Mesenchymal stem cell (in vitro differentiated cells and primary cell): ENCODE data around the gene SCN1A.
"Not testable (repeated sequence)": the region's sequence is repeated elsewhere in the genome, so short reads cannot be mapped to it uniquely, and the experiment has no call there.

Source experiments
- DNase-seq: peaks from one replicate; pipeline ENCODE4 v3.0.0-alpha.2; 2013
- H2AFZ ChIP-seq: one replicate; pipeline ENCODE4 v1.6.1; 2013; ENCODE audit warnings: low read depth, mild to moderate bottlenecking, control low read depth, inconsistent platforms, low read length, moderate library complexity
- H2AK5ac ChIP-seq: 2 replicates; pipeline ENCODE4 v1.6.1; 2013; ENCODE audit warnings: low read length, moderate library complexity, mild to moderate bottlenecking, inconsistent platforms; ENCODE audit not compliant: severe bottlenecking
- H2BK120ac ChIP-seq: one replicate; pipeline ENCODE4 v1.6.1; 2013; ENCODE audit warnings: low read depth, mild to moderate bottlenecking, inconsistent platforms, low read length, moderate library complexity
- H2BK12ac ChIP-seq, 2 experiments: one replicate each; pipeline ENCODE4 v1.6.1; 2013; ENCODE audit warnings: inconsistent platforms in 2 of 2, low read length in 2 of 2, mild to moderate bottlenecking in 2 of 2, moderate library complexity in 2 of 2, control low read depth in 1 of 2
- H2BK15ac ChIP-seq: one replicate; pipeline ENCODE4 v1.6.1; 2013; ENCODE audit warnings: mild to moderate bottlenecking, low read depth, inconsistent platforms; ENCODE audit not compliant: poor library complexity, severe bottlenecking
- H2BK5ac ChIP-seq: 2 replicates; pipeline ENCODE4 v1.6.1; 2013; ENCODE audit warnings: low read depth, mild to moderate bottlenecking, low read length, control low read depth, inconsistent platforms; ENCODE audit not compliant: poor library complexity, severe bottlenecking
- H3K14ac ChIP-seq, 2 experiments: one replicate each; pipeline ENCODE4 v1.6.1; 2013; ENCODE audit warnings: inconsistent platforms in 2 of 2, low read length in 2 of 2, control low read depth in 1 of 2, mild to moderate bottlenecking in 1 of 2, moderate library complexity in 1 of 2
- H3K18ac ChIP-seq, 2 experiments: one replicate each; pipeline ENCODE4 v1.6.1; 2013; ENCODE audit warnings: inconsistent platforms in 2 of 2, low read length in 2 of 2, control low read depth in 1 of 2, low read depth in 1 of 2, mild to moderate bottlenecking in 1 of 2
- H3K23ac ChIP-seq, 2 experiments: one replicate each; pipeline ENCODE4 v1.6.1; 2013; ENCODE audit warnings: inconsistent platforms in 2 of 2, low read length in 2 of 2, mild to moderate bottlenecking in 2 of 2, moderate library complexity in 2 of 2, control low read depth in 1 of 2
- H3K27ac ChIP-seq: 2 replicates; pipeline ENCODE4 v1.5.1; 2013; ENCODE audit warnings: mild to moderate bottlenecking, moderate library complexity, low read length, control low read depth, inconsistent platforms; ENCODE audit not compliant: poor library complexity, severe bottlenecking
- H3K27me3 ChIP-seq, 2 experiments: 2 replicates each; pipeline versions ENCODE4 v1.6.1 to v1.7.0; 2013; ENCODE audit warnings: low read length in 2 of 2, mild to moderate bottlenecking in 2 of 2, moderate library complexity in 2 of 2, control low read depth in 1 of 2, inconsistent platforms in 1 of 2; ENCODE audit not compliant: control insufficient read depth in 1 of 2, insufficient read depth in 1 of 2
- H3K36me3 ChIP-seq, 2 experiments: 2 replicates each; pipeline versions ENCODE4 v1.6.1 to v1.7.0; 2013; ENCODE audit warnings: low read length in 2 of 2, control low read depth in 1 of 2, inconsistent platforms in 1 of 2, low read depth in 1 of 2, mild to moderate bottlenecking in 1 of 2; ENCODE audit not compliant: insufficient read depth in 2 of 2, control insufficient read depth in 1 of 2
- H3K4ac ChIP-seq, 2 experiments: one replicate each; pipeline ENCODE4 v1.6.1; 2013; ENCODE audit warnings: inconsistent platforms in 2 of 2, low read length in 2 of 2, mild to moderate bottlenecking in 2 of 2, moderate library complexity in 2 of 2, control low read depth in 1 of 2, low read depth in 1 of 2
- H3K4me1 ChIP-seq: 2 replicates; pipeline ENCODE4 v1.6.1; 2013; ENCODE audit warnings: low read depth, low read length, control low read depth; ENCODE audit not compliant: control insufficient read depth, insufficient read depth
- H3K4me2 ChIP-seq: 2 replicates; pipeline ENCODE4 v1.6.1; 2013; ENCODE audit warnings: low read length, mild to moderate bottlenecking, inconsistent platforms; ENCODE audit not compliant: poor library complexity, severe bottlenecking
- H3K4me3 ChIP-seq, 2 experiments: 2 replicates each; pipeline versions ENCODE4 v1.5.1 to v1.7.0; 2013; ENCODE audit warnings: low read length in 2 of 2, mild to moderate bottlenecking in 2 of 2, control low read depth in 1 of 2, low read depth in 1 of 2; ENCODE audit not compliant: insufficient read depth in 1 of 2
- H3K79me1 ChIP-seq: replicated peaks from 2 replicates; pipeline ENCODE4 v1.6.1; 2013; ENCODE audit warnings: mild to moderate bottlenecking, control low read depth, low read length, inconsistent platforms; ENCODE audit not compliant: poor library complexity, severe bottlenecking
- H3K9ac ChIP-seq: 2 replicates; pipeline ENCODE4 v1.7.0; 2013; ENCODE audit warnings: mild to moderate bottlenecking, low read length, moderate library complexity
- H3K9me3 ChIP-seq: 2 replicates; pipeline ENCODE4 v1.7.0; 2013; ENCODE audit warnings: mild to moderate bottlenecking, low read length; ENCODE audit not compliant: control insufficient read depth
- H4K8ac ChIP-seq: one replicate; pipeline ENCODE4 v1.6.1; 2013; ENCODE audit warnings: inconsistent platforms, mild to moderate bottlenecking, low read length, moderate library complexity
- H4K91ac ChIP-seq: one replicate; pipeline ENCODE4 v1.6.1; 2013; ENCODE audit warnings: mild to moderate bottlenecking, low read length, inconsistent platforms
- WGBS: methylation state at CpG from one replicate; pipeline ENCODE4 v1.1.7; 2013; ENCODE audit warnings: mixed read lengths; 5-methylcytosine and 5-hydroxymethylcytosine counted together

The SCN1A gene

GRCh38 chr2:166140475-166140874 lies 12.7 kb upstream of the SCN1A start:
- Histone ChIP-seq H3K18ac (no peak overlapping the region), H3K79me1 (no peaks in the 10 kb centered on the region), H3K4ac (no peak overlapping the region), H2BK15ac (no peak overlapping the region), H3K23ac (no peak overlapping the region), H2BK12ac (no peak overlapping the region), H3K14ac (no peak overlapping the region), H4K8ac (no peak overlapping the region), H2AK5ac (no peak overlapping the region), H2BK120ac (no peak overlapping the region), H3K4me1 (no peaks in the 10 kb centered on the region), H3K36me3 (no peaks in the 10 kb centered on the region), H2BK5ac (no peak overlapping the region), H2AFZ (no peak overlapping the region), H3K9me3 (no peaks in the 10 kb centered on the region), H3K9ac (no peak overlapping the region), H3K4me2 (no peak overlapping the region), H3K27me3 (no peaks in the 10 kb centered on the region), H3K27ac (no peak overlapping the region), H3K4me3 (no peak overlapping the region), H4K91ac (no peak overlapping the region)
- WGBS, result 46% methylated on average over 6 of the region's 7 CpGs
- DNase-seq, result no peak

- H3K4ac ChIP-seq, DNase-seq, H4K91ac ChIP-seq, H3K14ac ChIP-seq, H3K9ac ChIP-seq, H2BK120ac ChIP-seq, H2BK12ac ChIP-seq, H3K27me3 ChIP-seq, H3K36me3 ChIP-seq, H2AK5ac ChIP-seq, H3K23ac ChIP-seq, H2BK15ac ChIP-seq, H3K18ac ChIP-seq, H3K27ac ChIP-seq, H3K9me3 ChIP-seq, H3K4me2 ChIP-seq, H3K4me3 ChIP-seq, H3K79me1 ChIP-seq, H4K8ac ChIP-seq, H2BK5ac ChIP-seq, H2AFZ ChIP-seq, H3K4me1 ChIP-seq: not testable (repeated sequence)
- WGBS, result 19% methylated on average over 1 of the region's 3 CpGs
Measured at GRCh38 chr2:166139479-166139878, 11.7 kb upstream of the SCN1A start.

- H3K4ac ChIP-seq, result no peak overlapping the region
- no peak overlapping the region for H3K27ac ChIP-seq
- no peak overlapping the region for H2AFZ ChIP-seq
- H4K91ac ChIP-seq, result no peak overlapping the region
- no peak for DNase-seq
- H3K4me2 ChIP-seq, result no peak overlapping the region
- H3K4me1 ChIP-seq, result no peaks in the 10 kb centered on the region
- 74% methylated on average over 1 of the region's 1 CpG for WGBS
- H2AK5ac ChIP-seq, result no peak overlapping the region
- H3K9me3 ChIP-seq, result no peaks in the 10 kb centered on the region
- H3K79me1 ChIP-seq, result no peaks in the 10 kb centered on the region
- H3K4me3 ChIP-seq, result no peak overlapping the region
- no peaks in the 10 kb centered on the region for H3K27me3 ChIP-seq
- no peak overlapping the region for H2BK5ac ChIP-seq
- no peaks in the 10 kb centered on the region for H3K36me3 ChIP-seq
- no peak overlapping the region for H4K8ac ChIP-seq
- no peak overlapping the region for H3K23ac ChIP-seq
- H3K18ac ChIP-seq, result no peak overlapping the region
- no peak overlapping the region for H3K14ac ChIP-seq
- H2BK15ac ChIP-seq, result no peak overlapping the region
- H3K9ac ChIP-seq, result no peak overlapping the region
- no peak overlapping the region for H2BK12ac ChIP-seq
- no peak overlapping the region for H2BK120ac ChIP-seq
Measured at GRCh38 chr2:166138667-166139066, 10.8 kb upstream of the SCN1A start.

DNA sequence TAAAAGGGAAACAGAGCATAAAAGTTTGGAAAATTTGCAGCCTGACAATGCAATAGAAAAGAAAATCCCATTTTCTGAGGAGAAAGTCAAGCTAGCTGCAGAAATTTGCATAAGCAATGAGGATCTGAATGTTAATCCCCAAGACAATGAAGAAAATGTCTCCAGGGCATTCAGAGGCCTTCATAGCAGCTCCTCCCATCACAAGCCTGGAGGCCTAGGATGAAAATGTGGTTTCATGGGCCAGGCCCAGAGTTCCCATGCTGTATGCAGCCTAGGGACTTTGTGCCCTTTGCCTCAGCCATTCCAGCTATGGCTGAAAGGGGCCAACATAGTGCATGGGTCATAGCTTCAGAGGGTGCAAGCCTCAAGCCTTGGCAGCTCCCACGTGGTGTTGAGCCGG lies 10.3 kb upstream of the SCN1A start:
- no peak overlapping the region for H3K4me2 ChIP-seq
- no peak overlapping the region for H2BK12ac ChIP-seq
- H2AK5ac ChIP-seq, result no peak overlapping the region
- no peak overlapping the region for H3K4ac ChIP-seq
- no peaks in the 10 kb centered on the region for H3K9me3 ChIP-seq
- H3K18ac ChIP-seq, result no peak overlapping the region
- no peak overlapping the region for H2BK5ac ChIP-seq
- no peak overlapping the region for H2BK15ac ChIP-seq
- no peaks in the 10 kb centered on the region for H3K79me1 ChIP-seq
- H3K23ac ChIP-seq, result no peak overlapping the region
- DNase-seq, result no peak
- H3K27me3 ChIP-seq, result no peaks in the 10 kb centered on the region
- WGBS, result 26% methylated on average over 2 of the region's 2 CpGs
- no peak overlapping the region for H3K14ac ChIP-seq
- no peaks in the 10 kb centered on the region for H3K4me1 ChIP-seq
- no peak overlapping the region for H3K4me3 ChIP-seq
- no peak overlapping the region for H4K91ac ChIP-seq
- no peak overlapping the region for H4K8ac ChIP-seq
- H3K27ac ChIP-seq, result no peak overlapping the region
- no peak overlapping the region for H2AFZ ChIP-seq
- H3K36me3 ChIP-seq, result no peaks in the 10 kb centered on the region
- H2BK120ac ChIP-seq, result no peak overlapping the region
- no peak overlapping the region for H3K9ac ChIP-seq
